Activated T-cell treated with anti-CD3 and anti-CD28 coated beads, Interleukin-2, amount 50 U/mL, for 4 hours (primary cell): Measurements from ENCODE around the gene SORT1. TPM values are rescaled to one million over a fixed set of nuclear protein-coding genes. Genes with fewer than 3 reads are reported as not detected.
"Not testable (repeated sequence)": the region's sequence is repeated elsewhere in the genome, so short reads cannot be mapped to it uniquely, and the experiment has no call there.

Experiments
- ATAC-seq, 2 donors: fragments of 200-7000 bp; cut with Tn5 transposase; one replicate each; pipeline ENCODE4 v1.10.0; 2021
- DNase-seq: peaks from one replicate; pipeline ENCODE4 v3.0.0-alpha.2; 2020
- H3K27me3 Mint-ChIP-seq: one replicate; pipeline ENCODE4 v1.8.0; 2021; ENCODE audit warnings: low read depth, mixed read lengths
- H3K36me3 Mint-ChIP-seq: one replicate; pipeline ENCODE4 v1.8.0; 2022; ENCODE audit warnings: mixed read lengths; ENCODE audit not compliant: insufficient read depth
- H3K4me1 Mint-ChIP-seq: one replicate; pipeline ENCODE4 v1.8.0; 2021; ENCODE audit warnings: low read depth, mixed read lengths
- H3K4me3 Mint-ChIP-seq: one replicate; pipeline ENCODE4 v1.8.0; 2021; ENCODE audit warnings: mild to moderate bottlenecking, moderate library complexity, mixed read lengths
- H3K9me3 Mint-ChIP-seq: one replicate; pipeline ENCODE4 v1.8.0; 2021; ENCODE audit warnings: mixed read lengths
- total RNA-seq, 3 donors: library from RNA; stranded (reverse); gene quantifications; one replicate each; pipeline ENCODE4 v1.2.1, GENCODE V29; 2021

The SORT1 gene
- total RNA-seq, 3 donors from 2014 or later, result 1.1 to 1.6 (median 1.2) TPM

GRCh38 chr1:109296782-109297181 lies 100.9 kb downstream of the SORT1 start:
- H3K9me3 Mint-ChIP-seq, result no peaks in the 10 kb centered on the region
- DNase-seq (no peak), ATAC-seq (no peak)
- H3K4me3 Mint-ChIP-seq, result no peak overlapping the region
- no peaks in the 10 kb centered on the region for H3K36me3 Mint-ChIP-seq
- H3K4me1 Mint-ChIP-seq, result no peaks in the 10 kb centered on the region
- H3K27me3 Mint-ChIP-seq, result peaks cover 20% of the 10 kb centered on the region

- no peak overlapping the region for H3K4me3 Mint-ChIP-seq
- no peak for DNase-seq
- no peaks in the 10 kb centered on the region for H3K36me3 Mint-ChIP-seq
- H3K4me1 Mint-ChIP-seq, result no peaks in the 10 kb centered on the region
- peaks cover 20% of the 10 kb centered on the region for H3K27me3 Mint-ChIP-seq
- ATAC-seq, result no peak
- no peaks in the 10 kb centered on the region for H3K9me3 Mint-ChIP-seq
These were observed 101.9 kb downstream of the SORT1 start for GRCh38 chr1:109295712-109296415.

DNA sequence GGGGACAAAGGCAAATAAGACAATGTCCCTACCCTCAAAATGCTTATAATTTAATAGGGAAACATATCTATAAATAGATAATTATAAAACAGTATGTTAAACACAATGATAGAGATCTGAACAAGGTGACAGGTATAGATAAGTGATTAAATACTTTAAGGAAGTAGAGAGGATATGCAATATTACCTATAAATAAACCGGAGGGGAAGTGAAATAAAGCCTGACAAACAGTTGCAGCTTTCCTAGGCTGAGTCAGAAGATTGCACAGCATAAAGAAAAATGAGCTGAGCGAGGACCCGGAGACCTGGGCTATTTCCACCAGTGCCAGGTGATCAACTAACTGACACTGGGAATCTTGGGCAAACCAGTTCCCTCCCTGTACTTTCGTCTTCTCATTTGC lies 103.2 kb downstream of the SORT1 start:
- Mint-ChIP-seq H3K4me3 (no peak overlapping the region), H3K36me3 (no peaks in the 10 kb centered on the region), H3K4me1 (no peaks in the 10 kb centered on the region), H3K9me3 (no peaks in the 10 kb centered on the region), H3K27me3 (peaks cover 16% of the 10 kb centered on the region)
- ATAC-seq, result no peak
- no peak for DNase-seq

GRCh38 chr1:109293026-109293425 lies 104.7 kb downstream of the SORT1 start:
- DNase-seq (no peak), ATAC-seq (no peak)

GRCh38 chr1:109292364-109292763 lies 105.4 kb downstream of the SORT1 start:
- no peaks in the 10 kb centered on the region for H3K4me1 Mint-ChIP-seq
- DNase-seq (no peak), ATAC-seq (no peak)
- peaks cover 15% of the 10 kb centered on the region for H3K27me3 Mint-ChIP-seq
- H3K4me3 Mint-ChIP-seq, result no peak overlapping the region
- no peaks in the 10 kb centered on the region for H3K9me3 Mint-ChIP-seq
- H3K36me3 Mint-ChIP-seq, result no peaks in the 10 kb centered on the region

More at GRCh38 chr1:109293026-109293425, 104.7 kb downstream of the SORT1 start:
- no peaks in the 10 kb centered on the region for H3K36me3 Mint-ChIP-seq
- H3K9me3 Mint-ChIP-seq, result no peaks in the 10 kb centered on the region
- no peak overlapping the region for H3K4me3 Mint-ChIP-seq
- no peaks in the 10 kb centered on the region for H3K4me1 Mint-ChIP-seq
- H3K27me3 Mint-ChIP-seq, result peaks cover 15% of the 10 kb centered on the region

GRCh38 chr1:109290998-109291397 lies 106.7 kb downstream of the SORT1 start:
- ATAC-seq, result no peak
- no peaks in the 10 kb centered on the region for H3K4me1 Mint-ChIP-seq
- peaks cover 15% of the 10 kb centered on the region for H3K27me3 Mint-ChIP-seq
- H3K4me3 Mint-ChIP-seq, result no peak overlapping the region
- no peak for DNase-seq
- H3K9me3 Mint-ChIP-seq, result no peaks in the 10 kb centered on the region
- no peaks in the 10 kb centered on the region for H3K36me3 Mint-ChIP-seq

DNA sequence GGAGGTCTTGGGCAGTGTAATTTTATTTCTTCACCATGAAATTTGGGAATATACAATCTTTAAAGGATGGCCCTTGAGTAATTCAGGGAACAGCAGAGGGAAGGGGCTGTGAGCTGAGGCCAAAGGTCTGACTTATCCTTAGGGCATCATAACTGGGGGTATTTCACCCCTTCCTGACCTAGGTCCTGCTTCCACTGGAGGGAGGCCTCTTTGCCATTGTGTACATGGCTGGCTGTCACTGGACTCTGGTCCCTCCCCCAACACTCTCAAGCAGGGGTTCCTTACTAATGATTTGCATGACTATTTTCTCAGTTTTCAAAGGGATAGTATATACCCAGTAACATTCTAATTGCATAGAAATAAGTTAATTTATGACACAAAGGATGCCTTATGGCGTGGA lies 107.6 kb downstream of the SORT1 start:
- H3K36me3 Mint-ChIP-seq, result no peaks in the 10 kb centered on the region
- DNase-seq (no peak), ATAC-seq (no peak)
- H3K9me3 Mint-ChIP-seq, result no peaks in the 10 kb centered on the region
- peaks cover 10% of the 10 kb centered on the region for H3K27me3 Mint-ChIP-seq
- no peaks in the 10 kb centered on the region for H3K4me1 Mint-ChIP-seq
- no peak overlapping the region for H3K4me3 Mint-ChIP-seq

- H3K4me3 Mint-ChIP-seq, H3K9me3 Mint-ChIP-seq, H3K27me3 Mint-ChIP-seq, ATAC-seq, H3K36me3 Mint-ChIP-seq, DNase-seq: not testable (repeated sequence)
- H3K4me1 Mint-ChIP-seq, result peaks cover 13% of the 10 kb centered on the region
These were observed 111.0 kb downstream of the SORT1 start for GRCh38 chr1:109286762-109287161.

GRCh38 chr1:109283748-109284600 lies 113.7 kb downstream of the SORT1 start:
- Mint-ChIP-seq H3K9me3 (no peaks in the 10 kb centered on the region), H3K27me3 (peaks cover 6% of the 10 kb centered on the region), H3K4me3 (peak overlapping the region; percentile 94), H3K36me3 (no peaks in the 10 kb centered on the region), H3K4me1 (peaks cover 14% of the 10 kb centered on the region)
- ATAC-seq (peak in 1 of 2 donors; percentile 3), DNase-seq (no peak)

GRCh38 chr1:109282952-109283747 lies 114.6 kb downstream of the SORT1 start, which contains the start of gene PSRC1:
Gene PSRC1, minus strand, starts transcription at chr1:109283145.
- Mint-ChIP-seq H3K9me3 (no peaks in the 10 kb centered on the region), H3K36me3 (no peaks in the 10 kb centered on the region), H3K4me3 (peak within 1 kb of the TSS; percentile 94), H3K4me1 (peaks cover 14% of the 10 kb centered on the region), H3K27me3 (no peaks in the 10 kb centered on the region)
- ATAC-seq, result peak; percentile 98
- peak; percentile 83 for DNase-seq

DNA sequence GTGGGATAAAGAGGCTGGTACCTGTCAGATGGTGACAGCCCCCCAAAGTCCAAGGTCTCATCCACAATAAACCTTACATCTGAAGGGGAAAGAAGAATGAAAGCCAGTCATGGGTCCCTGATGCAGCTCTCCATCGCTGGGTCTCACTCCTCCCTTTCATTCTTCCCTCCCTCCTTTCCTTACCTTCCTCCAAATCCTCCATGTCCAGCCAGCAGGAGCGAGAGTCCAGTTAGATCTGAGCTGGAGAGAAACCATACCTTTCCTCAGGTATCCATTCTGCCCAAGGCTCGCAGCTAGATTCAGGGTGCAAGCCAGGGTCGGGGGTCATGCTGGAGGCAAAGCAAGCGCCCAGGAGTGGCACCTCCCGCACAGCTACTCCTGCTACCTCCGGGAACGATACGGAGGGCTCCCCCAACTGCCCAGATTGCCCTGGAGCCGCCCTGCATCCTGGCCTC lies 115.2 kb downstream of the SORT1 start:
- no peaks in the 10 kb centered on the region for H3K36me3 Mint-ChIP-seq
- no peak for DNase-seq
- no peaks in the 10 kb centered on the region for H3K27me3 Mint-ChIP-seq
- H3K4me1 Mint-ChIP-seq, result peaks cover 14% of the 10 kb centered on the region
- H3K9me3 Mint-ChIP-seq, result no peaks in the 10 kb centered on the region
- peak overlapping the region; percentile 94 for H3K4me3 Mint-ChIP-seq
- no peak for ATAC-seq

GRCh38 chr1:109281680-109282496 lies 115.8 kb downstream of the SORT1 start:
- ATAC-seq (no peak), DNase-seq (no peak)
- peak overlapping the region; percentile 94 for H3K4me3 Mint-ChIP-seq
- no peaks in the 10 kb centered on the region for H3K36me3 Mint-ChIP-seq
- peaks cover 14% of the 10 kb centered on the region for H3K4me1 Mint-ChIP-seq
- H3K27me3 Mint-ChIP-seq, result no peaks in the 10 kb centered on the region
- no peaks in the 10 kb centered on the region for H3K9me3 Mint-ChIP-seq

DNA sequence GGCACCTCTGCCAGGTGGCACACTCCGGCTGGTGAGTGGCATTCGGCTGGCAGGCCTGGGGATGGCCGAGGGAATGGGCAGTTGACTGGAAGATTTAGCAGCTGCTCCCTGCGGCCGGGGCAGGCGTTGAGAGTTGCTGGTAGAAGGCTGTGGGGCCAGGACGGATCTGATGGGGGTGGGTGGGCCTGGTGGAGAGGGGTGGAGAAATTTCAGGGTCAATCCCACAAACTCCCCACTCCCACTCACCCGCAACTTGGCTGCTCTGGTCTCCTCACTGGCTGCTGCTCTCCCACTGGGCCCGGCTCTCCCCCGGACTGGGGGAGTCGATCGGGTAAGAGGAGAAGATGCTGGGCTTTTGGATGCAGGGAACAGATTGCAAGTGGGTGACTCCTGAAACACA lies 116.9 kb downstream of the SORT1 start:
- Mint-ChIP-seq H3K9me3 (no peaks in the 10 kb centered on the region), H3K4me1 (peaks cover 14% of the 10 kb centered on the region), H3K27me3 (no peaks in the 10 kb centered on the region), H3K4me3 (no peak overlapping the region), H3K36me3 (no peaks in the 10 kb centered on the region)
- no peak for ATAC-seq
- DNase-seq, result no peak
